ENCODE results near the gene SHLD2.
"Not testable (repeated sequence)": the region's sequence is repeated elsewhere in the genome, so short reads cannot be mapped to it uniquely, and the experiment has no call there.

Gene SHLD2

GRCh38 chr10:87156841-87157240, 61.8 kb downstream of the SHLD2 start:
- H4K12ac ChIP-seq (ENCODE audit: low read depth, low read length); H4K8ac ChIP-seq (ENCODE audit: low read depth, low read length); H4K91ac ChIP-seq (ENCODE audit: low read depth, low read length); H3K36me3 ChIP-seq (ENCODE audit: control insufficient read depth in 1 of 2, insufficient read depth in 2 of 2, low read length in 2 of 2); DNase-seq; H3K23ac ChIP-seq (ENCODE audit: low read length); H3K9ac ChIP-seq (ENCODE audit: low read length); H3K9me3 ChIP-seq (ENCODE audit: insufficient read depth, low read depth, low read length); H2AFZ ChIP-seq (ENCODE audit: insufficient read depth, low read length, poor library complexity); H3K4me1 ChIP-seq (ENCODE audit: control insufficient read depth in 1 of 2, insufficient read depth in 2 of 2, low read length in 2 of 2); H3K4ac ChIP-seq (ENCODE audit: low read depth, low read length); H2BK12ac ChIP-seq (ENCODE audit: low read length); H3K18ac ChIP-seq (ENCODE audit: low read length); H3K4me3 ChIP-seq (ENCODE audit: low read depth, low read length); H3K27me3 ChIP-seq (ENCODE audit: insufficient read depth, low read length); H2AK5ac ChIP-seq (ENCODE audit: low read length); H2BK5ac ChIP-seq (ENCODE audit: low read depth, low read length, poor library complexity); H3K4me2 ChIP-seq (ENCODE audit: low read length); H3K79me1 ChIP-seq (ENCODE audit: low read length); H2BK120ac ChIP-seq (ENCODE audit: insufficient read depth, low read length, poor library complexity); H3K14ac ChIP-seq (ENCODE audit: low read length); H3K79me2 ChIP-seq (ENCODE audit: control insufficient read depth, insufficient read depth, low read length, poor library complexity); H3K27ac ChIP-seq (ENCODE audit: low read depth, low read length): not testable (repeated sequence)
- no CpG with 5 or more reads among the region's 4 CpGs for WGBS (ENCODE audit: extremely low coverage, insufficient coverage, insufficient read length)

GRCh38 chr10:87157821-87158220, 62.8 kb downstream of the SHLD2 start:
- not testable (repeated sequence) for H4K91ac ChIP-seq (ENCODE audit: low read depth, low read length)
- WGBS (ENCODE audit: extremely low coverage, insufficient coverage, insufficient read length): no CpG with 5 or more reads among the region's 3 CpGs

GRCh38 chr10:87162703-87163293, 67.8 kb downstream of the SHLD2 start:
- H3K9ac ChIP-seq (ENCODE audit: low read length); H2BK120ac ChIP-seq (ENCODE audit: insufficient read depth, low read length, poor library complexity); H3K14ac ChIP-seq (ENCODE audit: low read length); H3K4me3 ChIP-seq (ENCODE audit: low read depth, low read length); H2AK5ac ChIP-seq (ENCODE audit: low read length); H3K4me1 ChIP-seq (ENCODE audit: control insufficient read depth in 1 of 2, insufficient read depth in 2 of 2, low read length in 2 of 2); H2BK5ac ChIP-seq (ENCODE audit: low read depth, low read length, poor library complexity); H4K91ac ChIP-seq (ENCODE audit: low read depth, low read length); H3K18ac ChIP-seq (ENCODE audit: low read length); H3K79me1 ChIP-seq (ENCODE audit: low read length); H3K36me3 ChIP-seq (ENCODE audit: control insufficient read depth in 1 of 2, insufficient read depth in 2 of 2, low read length in 2 of 2); H4K8ac ChIP-seq (ENCODE audit: low read depth, low read length); H2BK12ac ChIP-seq (ENCODE audit: low read length); H3K27me3 ChIP-seq (ENCODE audit: insufficient read depth, low read length); H3K9me3 ChIP-seq (ENCODE audit: insufficient read depth, low read depth, low read length); H3K4ac ChIP-seq (ENCODE audit: low read depth, low read length); H4K12ac ChIP-seq (ENCODE audit: low read depth, low read length); H3K27ac ChIP-seq (ENCODE audit: low read depth, low read length); H2AFZ ChIP-seq (ENCODE audit: insufficient read depth, low read length, poor library complexity); H3K79me2 ChIP-seq (ENCODE audit: control insufficient read depth, insufficient read depth, low read length, poor library complexity); H3K4me2 ChIP-seq (ENCODE audit: low read length); H3K23ac ChIP-seq (ENCODE audit: low read length): not testable (repeated sequence)
- WGBS (ENCODE audit: extremely low coverage, insufficient coverage, insufficient read length): no CpG with 5 or more reads among the region's 3 CpGs
- peak in 1 of 2 donors; percentile 53 for DNase-seq

More at GRCh38 chr10:87157821-87158220, 62.8 kb downstream of the SHLD2 start:
- not testable (repeated sequence) for H3K23ac ChIP-seq (ENCODE audit: low read length); H4K12ac ChIP-seq (ENCODE audit: low read depth, low read length); H3K79me1 ChIP-seq (ENCODE audit: low read length); H3K9me3 ChIP-seq (ENCODE audit: insufficient read depth, low read depth, low read length); H3K9ac ChIP-seq (ENCODE audit: low read length); H3K4ac ChIP-seq (ENCODE audit: low read depth, low read length); H3K4me1 ChIP-seq (ENCODE audit: control insufficient read depth in 1 of 2, insufficient read depth in 2 of 2, low read length in 2 of 2); H2BK5ac ChIP-seq (ENCODE audit: low read depth, low read length, poor library complexity); H2AK5ac ChIP-seq (ENCODE audit: low read length); H3K4me2 ChIP-seq (ENCODE audit: low read length); H2BK12ac ChIP-seq (ENCODE audit: low read length); H4K8ac ChIP-seq (ENCODE audit: low read depth, low read length); H3K18ac ChIP-seq (ENCODE audit: low read length); H2AFZ ChIP-seq (ENCODE audit: insufficient read depth, low read length, poor library complexity); H3K79me2 ChIP-seq (ENCODE audit: control insufficient read depth, insufficient read depth, low read length, poor library complexity); H3K27me3 ChIP-seq (ENCODE audit: insufficient read depth, low read length); H3K36me3 ChIP-seq (ENCODE audit: control insufficient read depth in 1 of 2, insufficient read depth in 2 of 2, low read length in 2 of 2); H3K27ac ChIP-seq (ENCODE audit: low read depth, low read length); H3K4me3 ChIP-seq (ENCODE audit: low read depth, low read length); H2BK120ac ChIP-seq (ENCODE audit: insufficient read depth, low read length, poor library complexity); H3K14ac ChIP-seq (ENCODE audit: low read length)
- DNase-seq: peak in 1 of 2 donors; percentile 69

GRCh38 chr10:87163414-87163813, 68.4 kb downstream of the SHLD2 start:
- not testable (repeated sequence) for H3K14ac ChIP-seq (ENCODE audit: low read length); H3K27ac ChIP-seq (ENCODE audit: low read depth, low read length); H4K12ac ChIP-seq (ENCODE audit: low read depth, low read length); H3K4me3 ChIP-seq (ENCODE audit: low read depth, low read length); H2BK5ac ChIP-seq (ENCODE audit: low read depth, low read length, poor library complexity); H3K79me1 ChIP-seq (ENCODE audit: low read length); H3K79me2 ChIP-seq (ENCODE audit: control insufficient read depth, insufficient read depth, low read length, poor library complexity); H3K4me2 ChIP-seq (ENCODE audit: low read length); H2AK5ac ChIP-seq (ENCODE audit: low read length); H2AFZ ChIP-seq (ENCODE audit: insufficient read depth, low read length, poor library complexity); H3K36me3 ChIP-seq (ENCODE audit: control insufficient read depth in 1 of 2, insufficient read depth in 2 of 2, low read length in 2 of 2); H3K18ac ChIP-seq (ENCODE audit: low read length); H4K8ac ChIP-seq (ENCODE audit: low read depth, low read length); H3K23ac ChIP-seq (ENCODE audit: low read length); H3K4me1 ChIP-seq (ENCODE audit: control insufficient read depth in 1 of 2, insufficient read depth in 2 of 2, low read length in 2 of 2); H2BK12ac ChIP-seq (ENCODE audit: low read length); H3K27me3 ChIP-seq (ENCODE audit: insufficient read depth, low read length); DNase-seq; H2BK120ac ChIP-seq (ENCODE audit: insufficient read depth, low read length, poor library complexity); H3K9ac ChIP-seq (ENCODE audit: low read length); H3K9me3 ChIP-seq (ENCODE audit: insufficient read depth, low read depth, low read length); H4K91ac ChIP-seq (ENCODE audit: low read depth, low read length); H3K4ac ChIP-seq (ENCODE audit: low read depth, low read length)
- WGBS (ENCODE audit: extremely low coverage, insufficient coverage, insufficient read length): no CpG with 5 or more reads among the region's 2 CpGs
